ENCODE results near the gene NAP1L3. TPM values are rescaled to one million over a fixed set of nuclear protein-coding genes. Genes with fewer than 3 reads are reported as not detected.

NAP1L3 gene, protein sequence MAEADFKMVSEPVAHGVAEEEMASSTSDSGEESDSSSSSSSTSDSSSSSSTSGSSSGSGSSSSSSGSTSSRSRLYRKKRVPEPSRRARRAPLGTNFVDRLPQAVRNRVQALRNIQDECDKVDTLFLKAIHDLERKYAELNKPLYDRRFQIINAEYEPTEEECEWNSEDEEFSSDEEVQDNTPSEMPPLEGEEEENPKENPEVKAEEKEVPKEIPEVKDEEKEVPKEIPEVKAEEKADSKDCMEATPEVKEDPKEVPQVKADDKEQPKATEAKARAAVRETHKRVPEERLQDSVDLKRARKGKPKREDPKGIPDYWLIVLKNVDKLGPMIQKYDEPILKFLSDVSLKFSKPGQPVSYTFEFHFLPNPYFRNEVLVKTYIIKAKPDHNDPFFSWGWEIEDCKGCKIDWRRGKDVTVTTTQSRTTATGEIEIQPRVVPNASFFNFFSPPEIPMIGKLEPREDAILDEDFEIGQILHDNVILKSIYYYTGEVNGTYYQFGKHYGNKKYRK
- not detected in 2 replicates for total RNA-seq (2014; rRNA removed; shearing (Covaris generic))

DNA sequence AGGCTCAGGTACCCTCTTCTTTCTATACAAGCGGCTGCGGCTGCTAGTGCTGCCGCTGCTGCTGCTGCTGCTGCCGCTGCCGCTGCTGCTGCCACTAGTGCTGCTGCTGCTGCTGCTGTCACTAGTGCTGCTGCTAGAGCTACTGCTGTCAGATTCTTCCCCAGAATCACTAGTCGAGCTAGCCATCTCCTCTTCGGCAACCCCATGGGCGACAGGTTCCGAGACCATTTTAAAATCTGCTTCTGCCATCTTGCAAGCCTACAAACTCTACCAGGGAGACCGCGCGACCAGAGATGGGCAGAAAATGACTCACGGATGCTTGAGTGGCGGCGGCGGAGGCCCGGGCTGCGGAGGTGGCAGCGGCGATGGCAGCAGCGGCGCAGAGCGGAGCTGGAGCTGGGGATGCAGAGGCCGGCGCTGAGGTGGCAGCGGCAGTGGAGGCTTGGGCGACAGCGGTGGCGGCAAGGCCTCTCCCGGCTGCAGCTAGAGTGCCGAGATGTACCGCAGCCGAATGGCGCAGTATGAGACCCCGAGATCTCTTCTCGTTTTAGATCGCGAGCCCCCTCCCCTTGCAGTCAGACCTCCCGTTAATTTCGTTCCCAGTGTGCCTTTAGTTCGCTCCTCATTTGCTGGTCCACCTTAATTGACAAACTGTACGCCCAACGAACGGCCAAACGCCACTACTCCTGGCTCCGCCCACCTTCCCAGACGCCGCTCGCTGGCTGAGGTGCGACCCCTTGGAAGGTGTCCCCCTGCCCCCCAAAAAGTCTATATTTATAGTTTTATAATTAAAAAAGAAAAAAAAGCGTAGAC lies at the start of gene NAP1L3:
Gene NAP1L3, minus strand, starts transcription at position 523 of the 813 bp plus-strand sequence. Its CDS starts 274 bp downstream, at position 249.
- in situ Hi-C loops (cut with HindIII; ENCODE audit: low sequenced_read_pairs), result no loop called here
- DNase-seq (ENCODE audit: low spot score), result peak; percentile 91

DNA sequence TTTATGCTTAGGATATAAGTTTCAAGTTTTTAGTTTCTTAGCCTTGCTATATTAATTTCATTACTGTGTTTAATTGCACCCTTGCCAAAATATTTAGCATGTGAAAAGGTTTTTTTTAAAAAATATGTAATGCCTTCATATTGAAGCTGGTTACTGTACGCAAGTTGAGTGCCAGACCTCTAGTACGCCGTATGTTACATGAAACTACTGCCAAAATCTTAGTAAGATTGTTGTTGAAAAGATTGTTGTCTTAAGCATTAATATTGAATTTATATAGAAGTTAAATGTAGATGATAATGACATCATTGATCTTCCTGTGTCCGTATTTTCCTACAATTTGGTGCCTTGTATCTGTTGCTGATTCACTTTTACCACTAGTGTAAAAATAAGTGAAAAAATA lies 37.7 kb upstream of the NAP1L3 start:
- no peak for DNase-seq (ENCODE audit: low spot score)

DNA sequence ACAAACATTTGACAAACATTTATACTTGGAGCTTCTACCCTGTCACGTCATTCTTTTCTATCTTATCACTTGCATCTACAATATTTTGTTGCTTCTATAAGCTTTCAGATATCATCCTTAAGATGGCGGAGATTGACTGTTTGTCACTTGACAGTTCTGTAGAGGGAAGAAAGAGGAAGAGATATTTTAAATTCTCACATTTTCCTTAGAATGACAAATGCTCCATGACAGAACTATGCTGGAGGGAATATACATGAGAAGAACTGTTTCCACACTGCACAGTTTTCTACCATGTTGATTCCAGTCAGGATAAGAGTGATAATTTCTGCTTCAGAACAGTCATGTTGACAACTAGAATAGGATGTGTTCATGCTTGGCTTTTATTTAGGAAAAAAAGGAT lies 30.3 kb upstream of the NAP1L3 start:
- in situ Hi-C loops (cut with HindIII; ENCODE audit: low sequenced_read_pairs), result no loop called here
- DNase-seq (ENCODE audit: low spot score), result no peak

More for the DNA sequence above, 37.7 kb upstream of the NAP1L3 start:
- in situ Hi-C loops (cut with HindIII; ENCODE audit: low sequenced_read_pairs), result no loop called here

DNA sequence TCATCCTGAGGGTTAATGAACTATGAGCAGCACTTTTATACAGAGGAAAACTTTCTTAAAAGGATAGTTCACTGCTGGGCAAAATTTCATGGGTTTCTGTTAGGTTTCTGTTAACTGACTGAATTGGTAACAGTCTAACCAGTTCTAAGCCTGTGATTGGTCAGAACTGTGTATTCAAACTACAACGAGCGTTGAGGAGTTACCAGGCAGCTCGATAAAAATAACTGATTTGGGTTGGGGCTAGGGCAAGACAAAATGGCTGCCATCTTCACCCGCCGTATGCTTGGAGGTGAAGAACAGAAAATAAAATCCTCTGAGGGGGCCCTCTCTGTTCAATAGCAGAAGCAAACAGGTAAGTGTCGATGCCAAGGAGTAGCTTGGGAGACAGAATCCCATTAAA lies 22.6 kb upstream of the NAP1L3 start:
- in situ Hi-C loops (cut with HindIII; ENCODE audit: low sequenced_read_pairs), result no loop called here
- DNase-seq (ENCODE audit: low spot score), result no peak

DNA sequence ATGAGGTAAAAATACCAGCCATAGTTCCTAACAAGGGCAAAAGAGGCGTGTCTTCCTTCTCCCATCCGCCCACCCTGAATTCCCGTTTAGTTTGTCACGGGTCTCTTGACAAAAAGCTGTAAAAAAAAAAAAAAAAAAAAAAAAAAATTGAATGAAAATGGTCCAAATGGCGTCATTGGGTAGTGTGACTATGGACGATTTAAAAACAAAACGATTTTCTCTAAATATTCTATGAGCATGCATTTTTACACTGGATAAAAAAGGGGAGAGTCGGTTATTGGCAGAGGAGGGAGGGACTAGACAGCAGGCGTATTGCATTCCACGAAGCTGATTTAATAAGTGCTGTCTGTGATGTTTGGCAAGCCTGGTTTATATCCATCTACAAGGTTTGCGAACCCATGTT lies 492 bp upstream of the NAP1L3 start, which contains the start of gene FAM133A:
Gene FAM133A, plus strand, starts transcription at position 338 of the 403 bp plus-strand sequence. CDS start 35,214 bp downstream, outside the sequence.
- in situ Hi-C loops (cut with HindIII; ENCODE audit: low sequenced_read_pairs), result no loop called here
- DNase-seq (ENCODE audit: low spot score), result peak; percentile 68

DNA sequence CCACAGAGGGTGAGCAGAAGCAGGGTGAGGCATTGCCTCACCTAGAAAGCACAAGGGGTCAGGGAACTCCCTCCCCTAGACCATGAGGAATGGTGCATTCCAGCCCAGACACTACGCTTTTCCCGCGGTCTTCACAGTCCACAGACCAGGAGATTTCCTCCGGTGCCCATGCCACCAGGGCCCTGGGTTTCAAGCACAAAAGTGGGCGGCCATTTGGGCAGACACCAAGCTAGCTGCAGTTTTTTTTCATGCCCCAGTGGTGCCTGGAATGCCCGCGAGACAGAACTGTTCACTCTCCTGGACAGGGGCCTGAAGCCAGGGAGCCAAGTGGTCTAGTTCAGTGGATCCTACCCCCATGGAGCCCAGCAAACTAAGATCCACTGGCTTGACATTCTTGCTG lies 12.8 kb downstream of the NAP1L3 start:
- no peak for DNase-seq (ENCODE audit: low spot score)
- in situ Hi-C loops (cut with HindIII; ENCODE audit: low sequenced_read_pairs), result no loop called here

DNA sequence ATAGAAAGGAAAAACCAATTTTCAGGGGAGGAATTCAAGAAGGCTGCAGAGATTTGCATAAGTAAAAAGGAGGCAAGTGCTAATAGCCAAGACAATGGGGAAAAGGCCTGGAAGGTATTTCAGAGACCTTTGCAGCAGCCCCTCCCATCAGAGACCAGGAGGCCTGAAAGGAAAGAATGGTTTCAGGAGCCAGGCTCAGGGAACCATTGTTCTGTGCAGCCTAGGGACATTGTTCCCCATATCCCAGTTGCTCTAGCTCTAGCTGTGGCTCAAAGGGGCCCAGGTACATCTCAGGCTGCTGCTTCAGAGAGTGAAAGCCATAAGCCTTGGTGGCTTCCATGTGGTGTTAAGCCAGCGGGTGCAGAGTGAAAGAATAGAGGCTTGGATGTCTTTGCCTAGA lies 24.0 kb downstream of the NAP1L3 start:
- in situ Hi-C loops (cut with HindIII; ENCODE audit: low sequenced_read_pairs), result no loop called here
- DNase-seq (ENCODE audit: low spot score), result no peak

DNA sequence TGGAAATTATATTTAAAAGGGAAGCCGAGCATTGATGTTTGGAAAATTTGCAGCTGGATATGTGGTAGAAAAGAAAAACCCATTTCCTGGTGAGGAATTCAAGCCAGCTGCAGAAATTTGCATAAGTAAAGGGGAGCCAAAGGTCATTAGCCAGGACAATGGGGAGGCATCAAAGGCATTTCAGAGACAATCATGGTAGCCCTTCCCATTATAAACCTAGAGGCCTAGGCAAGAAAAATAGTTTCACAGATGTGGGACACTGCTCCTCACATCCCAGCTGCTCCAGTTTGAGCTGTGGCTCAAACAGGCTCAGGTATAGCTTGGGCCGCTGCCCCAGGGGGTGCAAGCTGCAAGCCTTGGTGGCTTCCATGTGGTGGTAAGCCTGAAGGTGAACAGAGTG lies 35.8 kb downstream of the NAP1L3 start:
- in situ Hi-C loops (cut with HindIII; ENCODE audit: low sequenced_read_pairs), result no loop called here
- no peak for DNase-seq (ENCODE audit: low spot score)

Other genes starting within 250 kb of the NAP1L3 start
- not detected in 2 replicates for gene FAM133A, start 628 bp upstream of the NAP1L3 start, total RNA-seq (2014; rRNA removed; shearing (Covaris generic))